GM12865 (cell line): ENCODE results near the gene AHR.

Source experiments
- DNase-seq: peaks from one replicate; pipeline ENCODE4 v3.0.0; 2010; ENCODE audit warnings: low read depth
- H3K4me3 ChIP-seq: 2 replicates; pipeline ENCODE4 v1.5.1; 2011; ENCODE audit warnings: mild to moderate bottlenecking, low read depth, low read length, control low read depth
- TF ChIP-seq, protein P1 (sequence below): IDR thresholded peaks from 2 replicates; pipeline ENCODE4 v1.5.1; 2011; ENCODE audit warnings: low read length, control low read depth, low read depth, inconsistent platforms; ENCODE audit not compliant: insufficient read depth; ENCODE audit errors: missing control alignments

AHR gene

DNA sequence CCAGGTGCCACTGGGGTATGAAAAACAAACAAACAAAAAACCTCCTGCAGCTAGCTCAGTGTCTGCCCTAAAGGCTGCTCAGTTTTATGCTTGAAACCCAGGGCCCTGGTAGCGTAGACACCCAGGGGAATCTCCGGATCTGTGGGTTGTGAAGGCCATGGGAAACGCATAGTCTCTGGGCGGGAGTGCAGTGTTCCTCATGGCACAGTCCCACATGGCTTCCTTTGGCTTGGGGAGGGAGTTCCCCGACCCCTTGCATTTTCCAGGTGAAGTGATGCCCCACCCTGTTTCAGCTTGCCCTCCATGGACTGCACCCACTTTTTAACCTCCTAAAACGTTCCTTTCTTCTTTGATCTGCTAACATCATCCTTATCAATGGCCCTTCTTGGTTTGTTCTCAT is 56.0 kb downstream of the AHR start:
- H3K4me3 ChIP-seq, result no peak overlapping the region
- DNase-seq, result no peak
- TF ChIP-seq, protein P1, sequence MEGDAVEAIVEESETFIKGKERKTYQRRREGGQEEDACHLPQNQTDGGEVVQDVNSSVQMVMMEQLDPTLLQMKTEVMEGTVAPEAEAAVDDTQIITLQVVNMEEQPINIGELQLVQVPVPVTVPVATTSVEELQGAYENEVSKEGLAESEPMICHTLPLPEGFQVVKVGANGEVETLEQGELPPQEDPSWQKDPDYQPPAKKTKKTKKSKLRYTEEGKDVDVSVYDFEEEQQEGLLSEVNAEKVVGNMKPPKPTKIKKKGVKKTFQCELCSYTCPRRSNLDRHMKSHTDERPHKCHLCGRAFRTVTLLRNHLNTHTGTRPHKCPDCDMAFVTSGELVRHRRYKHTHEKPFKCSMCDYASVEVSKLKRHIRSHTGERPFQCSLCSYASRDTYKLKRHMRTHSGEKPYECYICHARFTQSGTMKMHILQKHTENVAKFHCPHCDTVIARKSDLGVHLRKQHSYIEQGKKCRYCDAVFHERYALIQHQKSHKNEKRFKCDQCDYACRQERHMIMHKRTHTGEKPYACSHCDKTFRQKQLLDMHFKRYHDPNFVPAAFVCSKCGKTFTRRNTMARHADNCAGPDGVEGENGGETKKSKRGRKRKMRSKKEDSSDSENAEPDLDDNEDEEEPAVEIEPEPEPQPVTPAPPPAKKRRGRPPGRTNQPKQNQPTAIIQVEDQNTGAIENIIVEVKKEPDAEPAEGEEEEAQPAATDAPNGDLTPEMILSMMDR, result no peak

DNA sequence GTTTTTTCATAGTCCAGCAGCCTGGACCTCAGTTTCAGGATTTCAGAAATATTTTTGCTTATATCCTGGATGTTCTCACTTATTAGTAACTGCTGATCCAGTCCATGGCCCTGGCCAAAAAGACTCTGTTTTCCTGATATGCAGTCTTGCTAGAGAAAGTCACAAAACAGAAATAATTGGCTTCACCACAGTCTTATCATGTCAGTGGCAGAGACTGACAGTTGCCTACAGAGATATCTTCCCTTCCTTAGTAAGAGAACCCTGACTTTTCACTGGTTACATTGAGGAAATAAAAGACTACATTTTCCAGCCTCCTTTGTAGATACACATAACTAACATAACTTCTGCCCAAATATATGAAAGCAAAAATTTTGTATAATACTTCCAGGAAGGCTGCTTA is 56.6 kb downstream of the AHR start:
- TF ChIP-seq, protein P1, result no peak
- no peak overlapping the region for H3K4me3 ChIP-seq
- DNase-seq, result no peak

DNA sequence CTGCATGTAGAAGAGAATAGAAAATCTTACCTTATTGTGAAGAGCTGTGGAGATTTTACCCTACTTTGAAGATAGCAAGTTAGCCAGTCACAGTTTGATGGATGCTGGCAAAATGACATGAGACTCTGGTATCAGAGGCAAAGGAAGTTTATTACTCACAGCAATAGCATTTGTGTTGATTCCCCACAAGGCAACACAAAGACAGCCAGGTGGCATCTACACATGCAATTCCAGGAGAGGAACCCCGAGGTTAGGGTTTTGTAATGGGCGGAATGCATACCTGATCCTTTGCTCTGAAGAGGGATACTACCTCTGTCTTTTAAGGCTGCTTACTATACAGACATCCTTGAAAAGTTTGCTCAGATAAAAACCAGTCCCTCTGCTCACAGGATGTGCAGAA is 59.5 kb downstream of the AHR start:
- no peak overlapping the region for H3K4me3 ChIP-seq
- TF ChIP-seq, protein P1, result no peak
- no peak for DNase-seq

DNA sequence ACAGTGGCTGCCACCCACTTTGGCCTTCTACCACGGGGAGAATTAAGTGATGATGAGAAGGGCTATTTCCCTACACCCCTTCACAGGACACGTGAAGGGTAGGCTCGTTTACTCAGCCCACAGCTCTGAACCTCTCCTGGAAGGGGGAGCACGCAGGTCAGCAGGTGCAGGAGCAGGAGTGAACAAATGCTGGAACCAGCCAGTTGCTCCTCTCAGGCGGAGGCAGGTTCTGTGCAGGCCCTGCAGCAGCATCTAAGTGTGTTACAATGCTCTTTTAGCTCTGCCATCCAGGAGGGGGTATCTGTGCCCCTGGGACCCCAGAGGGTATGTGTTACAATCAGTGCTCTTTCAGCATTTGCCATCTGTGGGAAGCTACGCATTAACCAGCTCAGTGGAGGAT is 61.2 kb downstream of the AHR start:
- DNase-seq, result no peak
- no peak overlapping the region for H3K4me3 ChIP-seq
- TF ChIP-seq, protein P1, result no peak

DNA sequence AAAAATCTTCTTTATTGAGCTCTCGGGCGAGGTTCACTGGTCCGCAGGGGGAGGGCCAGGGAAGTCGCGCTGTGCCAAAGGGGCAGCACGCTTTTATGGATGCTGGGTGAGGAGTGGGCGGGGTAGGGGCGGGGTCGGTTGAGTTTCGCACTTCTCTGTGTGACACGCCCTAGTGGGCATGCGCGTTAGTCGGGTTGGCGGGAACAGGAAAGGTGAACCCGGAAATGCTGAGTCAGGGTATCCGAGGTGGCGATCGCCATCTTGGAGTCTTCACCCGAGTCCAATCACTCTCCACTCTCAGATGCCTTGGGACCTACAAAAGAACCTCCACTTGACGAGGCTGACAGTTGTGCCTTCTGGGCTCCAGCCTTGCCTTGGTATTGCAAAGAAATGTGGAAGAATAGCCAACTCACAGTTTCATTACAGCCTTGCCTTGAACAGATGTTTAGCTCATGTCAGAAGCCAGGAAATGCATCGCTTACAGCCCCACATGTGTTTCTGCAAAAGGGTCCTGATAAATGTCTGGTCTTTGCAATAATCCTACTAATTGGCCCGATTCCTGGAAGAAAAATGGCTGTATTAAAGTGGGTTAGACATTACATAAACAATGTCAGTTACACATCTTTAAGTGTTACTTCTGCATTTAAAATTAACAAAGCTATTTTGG is 64.1 kb downstream of the AHR start:
- no peak overlapping the region for H3K4me3 ChIP-seq
- TF ChIP-seq, protein P1, result no peak
- no peak for DNase-seq

DNA sequence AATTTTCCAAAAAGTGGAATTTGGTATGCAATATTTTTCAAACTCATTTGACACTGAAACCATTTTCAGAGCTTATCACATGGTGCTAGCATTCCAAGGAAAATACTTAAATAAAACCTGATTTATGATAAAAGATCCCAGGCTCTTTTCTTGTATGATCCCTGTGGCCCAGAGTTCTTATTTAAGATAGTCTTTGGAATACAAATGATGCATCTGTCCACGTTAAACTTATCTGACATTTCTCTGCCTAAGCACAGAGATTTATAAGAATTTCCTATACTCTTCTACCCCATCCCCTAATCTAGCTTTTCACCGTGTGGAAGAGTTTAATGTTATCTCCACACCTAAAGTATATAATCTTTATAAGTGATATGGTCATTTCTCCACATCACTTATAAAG is 66.2 kb downstream of the AHR start:
- TF ChIP-seq, protein P1, result no peak
- no peak for DNase-seq
- H3K4me3 ChIP-seq, result no peak overlapping the region

DNA sequence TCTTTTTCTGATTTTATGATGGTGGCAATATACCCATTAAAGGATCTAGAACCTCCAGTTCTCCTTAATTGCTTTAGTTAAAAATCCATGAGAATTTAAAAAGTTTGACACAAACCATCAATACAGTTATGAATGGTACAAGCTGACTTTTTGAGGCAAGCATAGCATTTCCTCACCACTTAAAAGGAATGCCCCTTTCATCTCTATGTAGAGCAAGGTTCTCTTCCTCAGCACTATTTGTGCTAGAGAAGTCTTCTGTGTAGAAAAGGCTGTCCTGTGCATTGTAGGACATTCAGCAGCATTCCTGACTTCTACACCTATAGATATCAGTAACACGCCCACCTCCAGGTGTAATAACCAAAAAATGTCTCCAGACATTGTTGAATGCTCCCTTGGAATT is 67.3 kb downstream of the AHR start:
- DNase-seq, result no peak
- TF ChIP-seq, protein P1, result no peak
- no peak overlapping the region for H3K4me3 ChIP-seq
